ENCODE measurements around the gene RAB21. TPM values are rescaled to one million over a fixed set of nuclear protein-coding genes. Genes with fewer than 3 reads are reported as not detected.

Gene RAB21
- total and polyA plus RNA-seq, 2 of the 13 experiments (the other 11 are each of a cell fraction or from before 2014, with no cell fraction given) = 4.4 to 50.9 TPM

DNA sequence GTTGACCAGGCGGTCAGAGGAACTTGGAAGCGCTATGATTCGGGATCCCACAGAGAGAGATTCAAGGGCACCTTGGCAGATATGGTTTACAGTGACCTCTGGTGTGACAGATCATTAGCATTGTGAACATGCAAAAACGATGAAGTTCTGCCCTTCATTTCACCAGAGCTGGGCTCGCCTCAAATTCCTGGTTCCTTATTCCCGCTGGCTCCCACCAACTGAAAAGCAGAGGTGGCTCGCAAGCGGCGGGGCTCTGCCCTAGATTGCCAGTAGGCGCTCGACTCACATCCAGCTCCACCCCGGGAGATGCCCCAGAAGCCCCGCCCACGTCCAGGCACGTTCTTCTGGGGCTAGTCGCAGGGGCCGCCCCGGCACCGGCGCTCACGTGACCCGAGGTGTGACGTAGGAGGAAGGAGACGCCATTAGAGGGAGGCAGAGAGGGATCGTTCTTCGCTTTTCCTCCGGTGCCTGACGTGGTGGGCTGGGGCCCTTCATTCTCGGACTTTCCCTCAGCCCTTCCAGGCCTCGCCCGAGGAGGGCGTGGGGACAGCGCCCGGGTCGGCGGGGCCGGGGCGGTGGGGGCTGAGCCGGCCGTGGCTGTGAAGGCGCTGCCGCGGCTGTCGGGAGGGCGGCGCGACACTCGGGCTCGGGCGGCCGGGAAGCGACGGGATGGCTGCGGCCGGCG, at the start of gene RAB21 (continued):
- TF ChIP-seq, protein P1, sequence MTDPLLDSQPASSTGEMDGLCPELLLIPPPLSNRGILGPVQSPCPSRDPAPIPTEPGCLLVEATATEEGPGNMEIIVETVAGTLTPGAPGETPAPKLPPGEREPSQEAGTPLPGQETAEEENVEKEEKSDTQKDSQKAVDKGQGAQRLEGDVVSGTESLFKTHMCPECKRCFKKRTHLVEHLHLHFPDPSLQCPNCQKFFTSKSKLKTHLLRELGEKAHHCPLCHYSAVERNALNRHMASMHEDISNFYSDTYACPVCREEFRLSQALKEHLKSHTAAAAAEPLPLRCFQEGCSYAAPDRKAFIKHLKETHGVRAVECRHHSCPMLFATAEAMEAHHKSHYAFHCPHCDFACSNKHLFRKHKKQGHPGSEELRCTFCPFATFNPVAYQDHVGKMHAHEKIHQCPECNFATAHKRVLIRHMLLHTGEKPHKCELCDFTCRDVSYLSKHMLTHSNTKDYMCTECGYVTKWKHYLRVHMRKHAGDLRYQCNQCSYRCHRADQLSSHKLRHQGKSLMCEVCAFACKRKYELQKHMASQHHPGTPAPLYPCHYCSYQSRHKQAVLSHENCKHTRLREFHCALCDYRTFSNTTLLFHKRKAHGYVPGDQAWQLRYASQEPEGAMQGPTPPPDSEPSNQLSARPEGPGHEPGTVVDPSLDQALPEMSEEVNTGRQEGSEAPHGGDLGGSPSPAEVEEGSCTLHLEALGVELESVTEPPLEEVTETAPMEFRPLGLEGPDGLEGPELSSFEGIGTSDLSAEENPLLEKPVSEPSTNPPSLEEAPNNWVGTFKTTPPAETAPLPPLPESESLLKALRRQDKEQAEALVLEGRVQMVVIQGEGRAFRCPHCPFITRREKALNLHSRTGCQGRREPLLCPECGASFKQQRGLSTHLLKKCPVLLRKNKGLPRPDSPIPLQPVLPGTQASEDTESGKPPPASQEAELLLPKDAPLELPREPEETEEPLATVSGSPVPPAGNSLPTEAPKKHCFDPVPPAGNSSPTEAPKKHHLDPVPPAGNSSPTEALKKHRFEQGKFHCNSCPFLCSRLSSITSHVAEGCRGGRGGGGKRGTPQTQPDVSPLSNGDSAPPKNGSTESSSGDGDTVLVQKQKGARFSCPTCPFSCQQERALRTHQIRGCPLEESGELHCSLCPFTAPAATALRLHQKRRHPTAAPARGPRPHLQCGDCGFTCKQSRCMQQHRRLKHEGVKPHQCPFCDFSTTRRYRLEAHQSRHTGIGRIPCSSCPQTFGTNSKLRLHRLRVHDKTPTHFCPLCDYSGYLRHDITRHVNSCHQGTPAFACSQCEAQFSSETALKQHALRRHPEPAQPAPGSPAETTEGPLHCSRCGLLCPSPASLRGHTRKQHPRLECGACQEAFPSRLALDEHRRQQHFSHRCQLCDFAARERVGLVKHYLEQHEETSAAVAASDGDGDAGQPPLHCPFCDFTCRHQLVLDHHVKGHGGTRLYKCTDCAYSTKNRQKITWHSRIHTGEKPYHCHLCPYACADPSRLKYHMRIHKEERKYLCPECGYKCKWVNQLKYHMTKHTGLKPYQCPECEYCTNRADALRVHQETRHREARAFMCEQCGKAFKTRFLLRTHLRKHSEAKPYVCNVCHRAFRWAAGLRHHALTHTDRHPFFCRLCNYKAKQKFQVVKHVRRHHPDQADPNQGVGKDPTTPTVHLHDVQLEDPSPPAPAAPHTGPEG (CRISPR knock-in tag; IDR thresholded peaks at IDR 0.05) = peak; percentile 69
- TF ChIP-seq ZNF781 (CRISPR knock-in tag; IDR thresholded peaks at IDR 0.05; ENCODE audit: borderline replicate concordance, not compliant biosample characterization) (peak; percentile 76), TBP (CRISPR knock-in tag; IDR thresholded peaks at IDR 0.05) (0 out of 2 replicates have a peak, but pooled peaks have one; percentile 67), KAT7 (CRISPR knock-in tag; IDR thresholded peaks at IDR 0.05; ENCODE audit: borderline replicate concordance) (peak; percentile 47; the same call in 1 of the 2 replicates), TGIF2 (CRISPR knock-in tag; IDR thresholded peaks at IDR 0.05) (no peak), ZNF883 (CRISPR knock-in tag; IDR thresholded peaks at IDR 0.05; ENCODE audit: not compliant biosample characterization) (peak; percentile 34), SMAD1 (CRISPR knock-in tag; IDR thresholded peaks at IDR 0.05; ENCODE audit: borderline replicate concordance, low read depth) (0 out of 2 replicates have a peak, but pooled peaks have one; percentile 77), ZNF350 (CRISPR knock-in tag; IDR thresholded peaks at IDR 0.05; ENCODE audit: borderline replicate concordance, low read depth) (peak; percentile 72; the same call in 1 of the 2 replicates), ZNF431 (CRISPR knock-in tag; IDR thresholded peaks at IDR 0.05; ENCODE audit: borderline replicate concordance, low read depth) (no peak; the same call in 1 of the 2 replicates)
- TF ChIP-seq, protein P2, sequence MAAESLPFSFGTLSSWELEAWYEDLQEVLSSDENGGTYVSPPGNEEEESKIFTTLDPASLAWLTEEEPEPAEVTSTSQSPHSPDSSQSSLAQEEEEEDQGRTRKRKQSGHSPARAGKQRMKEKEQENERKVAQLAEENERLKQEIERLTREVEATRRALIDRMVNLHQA (CRISPR knock-in tag; IDR thresholded peaks at IDR 0.05) = no peak
- TF ChIP-seq, protein P3, sequence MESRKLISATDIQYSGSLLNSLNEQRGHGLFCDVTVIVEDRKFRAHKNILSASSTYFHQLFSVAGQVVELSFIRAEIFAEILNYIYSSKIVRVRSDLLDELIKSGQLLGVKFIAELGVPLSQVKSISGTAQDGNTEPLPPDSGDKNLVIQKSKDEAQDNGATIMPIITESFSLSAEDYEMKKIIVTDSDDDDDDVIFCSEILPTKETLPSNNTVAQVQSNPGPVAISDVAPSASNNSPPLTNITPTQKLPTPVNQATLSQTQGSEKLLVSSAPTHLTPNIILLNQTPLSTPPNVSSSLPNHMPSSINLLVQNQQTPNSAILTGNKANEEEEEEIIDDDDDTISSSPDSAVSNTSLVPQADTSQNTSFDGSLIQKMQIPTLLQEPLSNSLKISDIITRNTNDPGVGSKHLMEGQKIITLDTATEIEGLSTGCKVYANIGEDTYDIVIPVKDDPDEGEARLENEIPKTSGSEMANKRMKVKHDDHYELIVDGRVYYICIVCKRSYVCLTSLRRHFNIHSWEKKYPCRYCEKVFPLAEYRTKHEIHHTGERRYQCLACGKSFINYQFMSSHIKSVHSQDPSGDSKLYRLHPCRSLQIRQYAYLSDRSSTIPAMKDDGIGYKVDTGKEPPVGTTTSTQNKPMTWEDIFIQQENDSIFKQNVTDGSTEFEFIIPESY (CRISPR knock-in tag; IDR thresholded peaks at IDR 0.05) = 0 out of 2 replicates have a peak, but pooled peaks have one; percentile 5
- TF ChIP-seq, protein P4, sequence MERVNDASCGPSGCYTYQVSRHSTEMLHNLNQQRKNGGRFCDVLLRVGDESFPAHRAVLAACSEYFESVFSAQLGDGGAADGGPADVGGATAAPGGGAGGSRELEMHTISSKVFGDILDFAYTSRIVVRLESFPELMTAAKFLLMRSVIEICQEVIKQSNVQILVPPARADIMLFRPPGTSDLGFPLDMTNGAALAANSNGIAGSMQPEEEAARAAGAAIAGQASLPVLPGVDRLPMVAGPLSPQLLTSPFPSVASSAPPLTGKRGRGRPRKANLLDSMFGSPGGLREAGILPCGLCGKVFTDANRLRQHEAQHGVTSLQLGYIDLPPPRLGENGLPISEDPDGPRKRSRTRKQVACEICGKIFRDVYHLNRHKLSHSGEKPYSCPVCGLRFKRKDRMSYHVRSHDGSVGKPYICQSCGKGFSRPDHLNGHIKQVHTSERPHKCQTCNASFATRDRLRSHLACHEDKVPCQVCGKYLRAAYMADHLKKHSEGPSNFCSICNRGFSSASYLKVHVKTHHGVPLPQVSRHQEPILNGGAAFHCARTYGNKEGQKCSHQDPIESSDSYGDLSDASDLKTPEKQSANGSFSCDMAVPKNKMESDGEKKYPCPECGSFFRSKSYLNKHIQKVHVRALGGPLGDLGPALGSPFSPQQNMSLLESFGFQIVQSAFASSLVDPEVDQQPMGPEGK (CRISPR knock-in tag; IDR thresholded peaks at IDR 0.05) = peak; percentile 62

All from HepG2 (cell line).